Ectodermal cell (in vitro differentiated cells): Measurements from ENCODE around the gene C1QL2.

Source experiments
- H3K27ac ChIP-seq: 2 replicates; pipeline ENCODE4 v1.7.0; 2013; ENCODE audit warnings: mild to moderate bottlenecking, low read depth, low read length; ENCODE audit not compliant: insufficient read depth, poor library complexity, severe bottlenecking
- H3K27me3 ChIP-seq: 2 replicates; pipeline ENCODE4 v1.7.0; 2013; ENCODE audit warnings: mild to moderate bottlenecking, low read length; ENCODE audit not compliant: insufficient read depth, control insufficient read depth, poor library complexity, severe bottlenecking
- H3K36me3 ChIP-seq: one replicate; pipeline ENCODE4 v1.7.0; 2013; ENCODE audit warnings: low read length; ENCODE audit not compliant: control insufficient read depth, insufficient read depth
- H3K4me1 ChIP-seq: one replicate; pipeline ENCODE4 v1.7.0; 2013; ENCODE audit warnings: low read length; ENCODE audit not compliant: control insufficient read depth, insufficient read depth
- H3K4me3 ChIP-seq: 2 replicates; pipeline ENCODE4 v1.7.0; 2013; ENCODE audit warnings: low read depth, low read length, control low read depth; ENCODE audit not compliant: insufficient read depth
- H3K9me3 ChIP-seq: 2 replicates; pipeline ENCODE4 v1.7.0; 2013; ENCODE audit warnings: mild to moderate bottlenecking, low read length, moderate library complexity; ENCODE audit not compliant: control insufficient read depth
- WGBS, 2 experiments: methylation state at CpG; one replicate each; pipeline ENCODE4 v1.1.7; 2013; ENCODE audit warnings: missing lambda C conversion rate in 2 of 2; 5-methylcytosine and 5-hydroxymethylcytosine counted together

C1QL2 gene

DNA sequence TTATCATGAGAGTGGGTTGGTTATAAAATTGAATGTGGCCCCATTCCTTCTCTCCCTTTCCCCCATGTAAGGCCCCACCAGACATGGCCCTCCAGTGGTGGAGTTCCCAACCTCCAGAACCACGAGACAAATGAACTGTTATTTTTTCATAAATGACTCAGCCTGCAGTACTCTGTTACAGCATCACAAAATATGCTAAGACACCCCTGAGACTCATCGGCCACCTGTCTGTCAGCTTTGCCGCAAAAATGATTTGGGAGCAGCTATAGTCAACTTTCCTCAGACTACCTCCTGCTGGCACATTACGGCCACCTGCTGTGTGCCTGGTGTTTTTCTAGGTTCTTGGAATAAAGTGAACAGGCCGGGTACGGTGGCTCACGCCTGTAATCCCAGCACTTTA is 21.4 kb upstream of the C1QL2 start:
- Histone ChIP-seq H3K27me3 (no peaks in the 10 kb centered on the region), H3K27ac (no peak overlapping the region), H3K36me3 (no peaks in the 10 kb centered on the region), H3K4me3 (no peak overlapping the region), H3K9me3 (no peaks in the 10 kb centered on the region), H3K4me1 (no peaks in the 10 kb centered on the region)
- WGBS, 2 experiments, result 85 to 87% methylated on average over 7 of the region's 7 CpGs

DNA sequence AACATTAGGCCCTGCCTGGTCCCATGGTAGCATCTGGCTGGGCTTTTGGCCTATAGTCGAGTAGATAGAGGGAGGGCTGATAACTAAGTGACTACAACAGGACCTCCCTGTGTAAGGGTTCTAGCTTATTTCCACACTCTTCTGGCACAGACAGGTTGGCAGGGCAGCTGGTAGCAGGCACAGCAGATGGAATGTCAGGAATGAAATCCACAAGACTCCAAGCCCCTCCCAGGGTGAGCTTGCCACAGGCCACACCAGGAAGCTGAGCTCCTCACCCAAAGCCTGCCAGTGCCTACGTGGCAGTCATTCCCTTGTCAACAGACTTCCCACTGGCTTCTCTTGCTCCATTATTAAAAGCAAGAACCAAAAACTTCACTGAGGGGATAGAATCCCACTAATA is 20.7 kb upstream of the C1QL2 start:
- no peaks in the 10 kb centered on the region for H3K9me3 ChIP-seq
- no peaks in the 10 kb centered on the region for H3K4me1 ChIP-seq
- no peaks in the 10 kb centered on the region for H3K27me3 ChIP-seq
- WGBS, 2 experiments, result 85 to 90% methylated on average over 2 of the region's 2 CpGs
- no peaks in the 10 kb centered on the region for H3K36me3 ChIP-seq
- H3K4me3 ChIP-seq, result no peak overlapping the region
- H3K27ac ChIP-seq, result no peak overlapping the region

DNA sequence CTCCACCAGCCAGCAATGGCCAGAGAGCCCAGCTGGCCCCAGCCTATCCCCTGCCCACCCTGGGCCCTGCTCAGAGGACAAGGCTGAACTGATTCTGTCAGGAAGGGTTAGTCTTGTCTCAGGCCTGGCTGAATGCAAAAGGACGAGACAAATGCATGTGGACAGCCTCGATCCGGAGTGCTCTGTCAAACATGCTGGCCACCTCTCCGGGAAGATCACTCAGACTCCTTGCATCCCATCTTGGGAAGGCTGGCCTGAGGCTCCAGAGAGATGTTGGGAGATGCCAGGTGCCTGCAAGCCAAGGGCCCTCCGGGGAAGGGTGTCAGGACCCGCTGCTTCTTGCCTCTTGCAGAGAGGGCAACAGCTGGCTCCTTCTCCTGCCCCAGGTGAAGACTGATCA is 20.2 kb upstream of the C1QL2 start:
- Histone ChIP-seq H3K27me3 (no peaks in the 10 kb centered on the region), H3K9me3 (no peaks in the 10 kb centered on the region), H3K27ac (no peak overlapping the region), H3K36me3 (no peaks in the 10 kb centered on the region), H3K4me1 (no peaks in the 10 kb centered on the region), H3K4me3 (no peak overlapping the region)
- WGBS, 2 experiments, result 90% methylated on average over 6 of the region's 6 CpGs

DNA sequence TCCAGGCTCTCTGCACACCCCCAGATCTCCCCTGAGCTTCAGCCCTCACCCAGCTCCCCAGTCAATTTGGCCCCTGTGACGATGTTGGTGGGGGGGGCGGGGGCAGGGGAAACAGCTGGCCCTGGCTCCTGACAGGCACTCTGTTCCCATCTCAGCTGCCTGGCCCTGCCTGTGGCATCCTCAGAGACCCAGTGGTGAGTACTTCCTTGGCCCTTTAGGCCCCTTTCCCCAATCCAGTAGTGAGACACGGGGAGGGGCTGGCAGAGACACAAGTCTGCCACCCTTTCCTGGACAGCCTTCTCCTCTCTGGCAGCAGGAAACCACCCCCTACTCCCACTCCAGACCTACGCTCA is 19.3 kb upstream of the C1QL2 start:
- Histone ChIP-seq H3K36me3 (no peaks in the 10 kb centered on the region), H3K27ac (no peak overlapping the region), H3K9me3 (no peaks in the 10 kb centered on the region), H3K27me3 (no peaks in the 10 kb centered on the region), H3K4me1 (no peaks in the 10 kb centered on the region), H3K4me3 (no peak overlapping the region)
- 77 to 94% methylated on average over 4 of the region's 4 CpGs for WGBS, 2 experiments

DNA sequence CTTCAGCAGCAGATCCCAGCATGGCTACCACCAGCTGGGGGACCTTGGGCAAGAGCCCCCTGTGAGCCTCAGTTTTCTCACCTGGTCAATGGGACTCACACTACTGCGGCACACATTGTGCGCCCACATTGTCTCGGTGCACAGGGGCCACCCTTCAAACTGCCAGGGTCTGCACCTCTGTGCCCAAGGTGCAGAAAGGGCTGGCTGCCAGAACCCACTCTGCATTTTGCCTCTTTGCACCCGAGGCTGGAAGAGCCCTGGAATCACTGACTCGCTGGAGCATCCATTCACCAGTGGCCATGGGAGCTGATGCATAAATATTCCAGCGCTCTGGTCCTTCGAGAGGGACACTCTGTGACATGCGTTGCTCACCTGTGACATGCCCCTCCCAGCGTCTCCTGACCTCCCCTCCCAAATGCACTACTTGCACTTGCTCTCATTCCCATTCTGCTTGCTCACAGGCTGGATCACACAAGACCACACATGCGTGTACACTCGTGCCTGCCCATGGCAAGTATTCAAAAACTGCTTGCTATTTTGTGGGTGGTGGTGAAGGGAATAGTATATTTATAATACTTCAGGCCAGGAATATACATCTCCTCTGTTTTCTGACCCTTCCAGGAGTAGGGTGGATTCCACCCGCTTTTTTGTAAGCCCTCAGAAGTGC is 18.8 kb upstream of the C1QL2 start:
- Histone ChIP-seq H3K4me3 (no peak overlapping the region), H3K4me1 (no peaks in the 10 kb centered on the region), H3K27ac (no peak overlapping the region), H3K27me3 (no peaks in the 10 kb centered on the region), H3K9me3 (no peaks in the 10 kb centered on the region), H3K36me3 (no peaks in the 10 kb centered on the region)
- 94 to 97% methylated on average over 11 to 12 of the region's 12 CpGs for WGBS, 2 experiments

DNA sequence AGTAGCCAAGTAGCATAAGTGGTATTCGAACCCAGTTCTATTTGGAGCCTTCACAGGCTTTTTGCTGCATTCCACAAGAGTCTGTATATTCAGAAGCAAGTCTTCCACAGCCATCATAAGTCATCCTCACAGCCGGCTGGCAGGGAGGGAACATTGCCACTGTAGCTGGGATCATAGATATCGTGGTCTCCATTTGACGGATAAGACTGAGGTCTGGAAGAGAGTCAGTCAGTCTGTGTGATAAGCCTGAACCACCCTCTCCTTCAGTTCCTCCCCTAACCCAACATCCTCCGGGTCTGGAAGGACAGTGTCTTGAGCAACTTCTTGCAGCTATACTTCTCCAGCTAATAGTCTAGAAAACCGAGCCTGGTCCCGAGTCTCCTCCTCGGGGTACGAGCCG is 17.0 kb upstream of the C1QL2 start:
- H3K27ac ChIP-seq, result no peak overlapping the region
- H3K27me3 ChIP-seq, result no peaks in the 10 kb centered on the region
- WGBS, 2 experiments, result 94 to 97% methylated on average over 10 of the region's 10 CpGs
- no peak overlapping the region for H3K4me3 ChIP-seq
- no peaks in the 10 kb centered on the region for H3K9me3 ChIP-seq
- H3K4me1 ChIP-seq, result no peaks in the 10 kb centered on the region
- H3K36me3 ChIP-seq, result no peaks in the 10 kb centered on the region

DNA sequence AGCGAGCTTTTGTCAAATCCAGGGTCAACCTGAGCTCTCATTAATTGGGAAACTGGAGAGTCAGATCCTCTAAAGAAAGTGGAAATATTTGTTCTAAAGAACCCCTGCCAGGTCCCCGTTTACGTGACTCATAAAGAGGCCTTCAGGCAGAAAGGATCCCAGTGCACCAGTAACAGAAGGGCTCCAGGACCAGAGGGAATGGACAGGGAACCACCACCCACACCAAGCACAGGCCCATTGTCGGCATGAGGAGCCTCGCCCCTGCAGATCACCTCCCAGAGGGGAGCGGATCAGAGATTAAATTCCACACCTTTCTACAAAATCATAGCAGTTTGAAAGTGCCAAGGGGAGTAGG is 16.4 kb upstream of the C1QL2 start:
- Histone ChIP-seq H3K4me1 (no peaks in the 10 kb centered on the region), H3K9me3 (no peaks in the 10 kb centered on the region), H3K36me3 (no peaks in the 10 kb centered on the region), H3K27ac (no peak overlapping the region), H3K4me3 (no peak overlapping the region), H3K27me3 (no peaks in the 10 kb centered on the region)
- 83 to 91% methylated on average over 6 of the region's 6 CpGs for WGBS, 2 experiments

DNA sequence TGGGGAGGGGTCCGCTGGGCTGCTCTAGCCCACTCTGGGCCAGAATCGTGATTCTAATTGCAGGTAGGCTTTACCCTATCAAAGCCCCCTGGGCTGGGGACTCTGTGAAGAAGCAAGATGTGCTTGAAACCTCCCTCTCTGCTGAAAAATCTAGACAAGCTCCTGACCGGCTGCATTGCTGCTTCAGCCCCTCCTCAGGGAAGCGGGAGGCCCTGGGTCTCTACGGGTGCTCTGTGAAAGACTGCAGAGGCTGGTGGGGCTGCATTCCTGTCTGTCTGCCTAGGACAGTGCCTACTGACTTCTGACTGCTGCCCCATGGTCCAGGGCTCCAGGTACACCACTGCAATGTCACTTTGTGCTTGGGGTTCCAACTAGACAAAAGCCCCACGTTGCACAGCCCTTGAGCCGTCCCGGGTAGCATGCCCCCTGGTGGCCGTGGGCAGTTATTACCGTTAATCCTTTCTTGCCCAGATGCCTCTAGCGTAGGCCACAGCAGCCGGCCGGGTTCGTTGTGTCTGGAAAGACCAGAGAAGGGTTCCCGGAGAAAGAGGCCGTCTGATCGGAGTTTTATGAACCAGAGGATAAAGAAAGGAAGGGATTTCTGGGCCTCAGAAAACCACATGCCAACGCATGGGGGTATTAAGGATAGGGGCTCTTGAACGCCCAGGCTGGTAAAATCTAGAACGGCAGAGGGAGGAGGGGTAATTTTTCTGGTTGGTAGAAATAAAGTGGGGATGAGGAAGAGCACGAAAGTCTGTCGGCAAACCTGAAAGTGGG is 15.9 kb upstream of the C1QL2 start:
- WGBS, 2 experiments, result 66 to 68% methylated on average over 22 of the region's 22 CpGs
- Histone ChIP-seq H3K4me3 (no peak overlapping the region), H3K9me3 (no peaks in the 10 kb centered on the region), H3K4me1 (no peaks in the 10 kb centered on the region), H3K36me3 (no peaks in the 10 kb centered on the region), H3K27ac (no peak overlapping the region), H3K27me3 (no peaks in the 10 kb centered on the region)

DNA sequence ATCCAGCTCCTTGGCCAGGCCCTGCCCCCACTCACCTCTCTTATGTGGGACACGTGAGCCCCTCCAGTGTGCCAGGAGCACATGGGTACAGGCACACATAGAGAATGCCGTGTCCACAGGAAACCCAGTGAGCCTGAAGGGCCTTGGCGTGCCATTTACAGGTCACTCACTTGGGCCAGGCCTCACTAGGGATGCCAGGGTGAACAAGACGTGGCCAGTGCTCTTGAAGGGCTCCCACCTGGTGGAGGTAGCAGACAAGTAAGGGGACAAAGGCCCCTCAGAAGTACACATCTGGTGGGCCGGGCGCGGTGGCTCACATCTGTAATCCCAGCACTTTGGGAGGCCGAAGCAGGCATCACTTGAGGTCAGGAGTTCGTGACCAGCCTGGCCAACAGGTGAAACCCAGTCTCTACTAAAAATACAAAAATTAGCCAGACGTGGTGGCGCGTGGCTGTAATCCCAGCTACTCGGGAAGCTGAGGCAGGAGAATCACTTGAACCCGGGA is 15.1 kb upstream of the C1QL2 start:
- WGBS, 2 experiments, result 90 to 92% methylated on average over 14 of the region's 14 CpGs
- no peaks in the 10 kb centered on the region for H3K9me3 ChIP-seq
- no peak overlapping the region for H3K27ac ChIP-seq
- no peaks in the 10 kb centered on the region for H3K4me1 ChIP-seq
- H3K36me3 ChIP-seq, result no peaks in the 10 kb centered on the region
- no peaks in the 10 kb centered on the region for H3K27me3 ChIP-seq
- no peak overlapping the region for H3K4me3 ChIP-seq

DNA sequence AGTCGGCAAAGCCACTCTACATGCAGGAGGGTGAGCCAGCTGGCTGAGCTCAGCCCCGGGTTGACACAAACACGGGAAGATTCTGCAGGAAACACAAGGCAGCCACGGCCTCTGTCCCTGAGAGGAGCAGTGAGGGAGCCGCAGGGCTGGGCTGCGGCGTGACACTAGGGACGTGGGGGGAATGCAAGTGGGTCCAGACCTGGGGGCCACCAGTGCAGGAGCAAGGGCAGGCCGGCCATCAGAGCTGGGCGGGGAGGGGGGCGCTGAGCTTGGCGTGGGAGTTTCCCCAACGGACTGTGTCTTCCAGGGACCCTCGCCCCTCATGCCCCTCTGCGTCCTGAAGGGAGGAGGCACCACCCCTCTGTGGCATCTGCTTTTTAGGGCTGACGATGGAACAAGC is 12.0 kb upstream of the C1QL2 start:
- Histone ChIP-seq H3K27ac (no peak overlapping the region), H3K9me3 (no peaks in the 10 kb centered on the region), H3K4me1 (no peaks in the 10 kb centered on the region), H3K27me3 (no peaks in the 10 kb centered on the region), H3K36me3 (no peaks in the 10 kb centered on the region), H3K4me3 (no peak overlapping the region)
- 80 to 84% methylated on average over 16 of the region's 16 CpGs for WGBS, 2 experiments
